ENCODE data around the gene STAT3.

Gene STAT3

DNA sequence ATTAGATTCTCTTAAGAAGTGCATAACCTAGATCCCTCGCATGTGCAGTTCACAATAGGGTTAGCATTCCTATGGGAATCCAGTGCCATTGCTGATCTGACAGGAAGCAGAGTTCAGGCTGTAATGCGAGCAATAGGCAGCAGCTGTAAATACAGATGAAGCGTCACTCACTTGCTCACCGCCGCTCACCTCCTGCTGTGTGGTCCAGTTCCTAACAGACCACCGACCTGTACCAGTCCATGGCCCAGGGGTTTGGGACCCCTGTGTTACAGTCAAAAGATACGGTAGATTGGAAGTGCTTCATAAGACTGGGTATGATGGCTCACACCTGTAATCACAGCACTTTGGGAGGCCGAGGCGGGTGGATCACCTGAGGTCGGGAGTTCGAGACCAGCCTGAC, 97.1 kb downstream of the STAT3 start (continued):
- no peak for TF ChIP-seq ISL1 (CRISPR knock-in tag; IDR thresholded peaks at IDR 0.05)
- TF ChIP-seq, protein P1, sequence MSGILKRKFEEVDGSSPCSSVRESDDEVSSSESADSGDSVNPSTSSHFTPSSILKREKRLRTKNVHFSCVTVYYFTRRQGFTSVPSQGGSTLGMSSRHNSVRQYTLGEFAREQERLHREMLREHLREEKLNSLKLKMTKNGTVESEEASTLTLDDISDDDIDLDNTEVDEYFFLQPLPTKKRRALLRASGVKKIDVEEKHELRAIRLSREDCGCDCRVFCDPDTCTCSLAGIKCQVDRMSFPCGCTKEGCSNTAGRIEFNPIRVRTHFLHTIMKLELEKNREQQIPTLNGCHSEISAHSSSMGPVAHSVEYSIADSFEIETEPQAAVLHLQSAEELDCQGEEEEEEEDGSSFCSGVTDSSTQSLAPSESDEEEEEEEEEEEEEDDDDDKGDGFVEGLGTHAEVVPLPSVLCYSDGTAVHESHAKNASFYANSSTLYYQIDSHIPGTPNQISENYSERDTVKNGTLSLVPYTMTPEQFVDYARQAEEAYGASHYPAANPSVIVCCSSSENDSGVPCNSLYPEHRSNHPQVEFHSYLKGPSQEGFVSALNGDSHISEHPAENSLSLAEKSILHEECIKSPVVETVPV (CRISPR knock-in tag; IDR thresholded peaks at IDR 0.05) = no peak

DNA sequence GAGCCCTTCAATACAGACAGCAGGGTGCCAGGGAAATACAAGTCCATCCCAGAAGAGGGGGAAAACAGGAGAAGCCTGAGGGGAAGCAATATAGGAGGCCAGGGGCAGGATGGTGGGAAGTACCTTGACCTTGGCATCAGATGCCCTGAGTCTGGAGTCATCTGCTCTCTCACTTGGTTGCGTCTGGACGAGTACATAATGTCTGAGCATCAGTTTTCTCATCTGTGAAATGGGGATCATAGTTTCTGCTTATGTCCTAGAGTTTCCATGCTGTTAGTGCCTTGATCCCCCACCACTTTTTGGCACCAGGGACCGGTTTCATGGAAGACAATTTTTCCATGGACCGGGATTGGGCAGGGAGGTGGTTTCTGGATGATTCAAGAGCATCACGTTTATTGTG, 97.7 kb downstream of the STAT3 start:
- ATAC-seq = no peak
- TF ChIP-seq ZFP30 (CRISPR knock-in tag; IDR thresholded peaks at IDR 0.05) (no peak), TCF4 (CRISPR knock-in tag; IDR thresholded peaks at IDR 0.05; ENCODE audit: borderline replicate concordance) (no peak), ESRRG (CRISPR knock-in tag; IDR thresholded peaks at IDR 0.05) (no peak), ZNF70 (CRISPR knock-in tag; IDR thresholded peaks at IDR 0.05) (no peak), PPARA (CRISPR knock-in tag; IDR thresholded peaks at IDR 0.05; ENCODE audit: borderline replicate concordance) (no peak), ZNF8 (CRISPR knock-in tag; IDR thresholded peaks at IDR 0.05) (no peak), GLIS3 (CRISPR knock-in tag; IDR thresholded peaks at IDR 0.05) (no peak), ZC3H10 (CRISPR knock-in tag; IDR thresholded peaks at IDR 0.05) (no peak)
- TF ChIP-seq, protein P2, sequence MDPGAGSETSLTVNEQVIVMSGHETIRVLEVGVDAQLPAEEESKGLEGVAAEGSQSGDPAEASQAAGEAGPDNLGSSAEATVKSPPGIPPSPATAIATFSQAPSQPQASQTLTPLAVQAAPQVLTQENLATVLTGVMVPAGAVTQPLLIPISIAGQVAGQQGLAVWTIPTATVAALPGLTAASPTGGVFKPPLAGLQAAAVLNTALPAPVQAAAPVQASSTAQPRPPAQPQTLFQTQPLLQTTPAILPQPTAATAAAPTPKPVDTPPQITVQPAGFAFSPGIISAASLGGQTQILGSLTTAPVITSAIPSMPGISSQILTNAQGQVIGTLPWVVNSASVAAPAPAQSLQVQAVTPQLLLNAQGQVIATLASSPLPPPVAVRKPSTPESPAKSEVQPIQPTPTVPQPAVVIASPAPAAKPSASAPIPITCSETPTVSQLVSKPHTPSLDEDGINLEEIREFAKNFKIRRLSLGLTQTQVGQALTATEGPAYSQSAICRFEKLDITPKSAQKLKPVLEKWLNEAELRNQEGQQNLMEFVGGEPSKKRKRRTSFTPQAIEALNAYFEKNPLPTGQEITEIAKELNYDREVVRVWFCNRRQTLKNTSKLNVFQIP (CRISPR knock-in tag; IDR thresholded peaks at IDR 0.05; ENCODE audit: borderline replicate concordance, low read depth) = no peak
- TF ChIP-seq, protein P3, sequence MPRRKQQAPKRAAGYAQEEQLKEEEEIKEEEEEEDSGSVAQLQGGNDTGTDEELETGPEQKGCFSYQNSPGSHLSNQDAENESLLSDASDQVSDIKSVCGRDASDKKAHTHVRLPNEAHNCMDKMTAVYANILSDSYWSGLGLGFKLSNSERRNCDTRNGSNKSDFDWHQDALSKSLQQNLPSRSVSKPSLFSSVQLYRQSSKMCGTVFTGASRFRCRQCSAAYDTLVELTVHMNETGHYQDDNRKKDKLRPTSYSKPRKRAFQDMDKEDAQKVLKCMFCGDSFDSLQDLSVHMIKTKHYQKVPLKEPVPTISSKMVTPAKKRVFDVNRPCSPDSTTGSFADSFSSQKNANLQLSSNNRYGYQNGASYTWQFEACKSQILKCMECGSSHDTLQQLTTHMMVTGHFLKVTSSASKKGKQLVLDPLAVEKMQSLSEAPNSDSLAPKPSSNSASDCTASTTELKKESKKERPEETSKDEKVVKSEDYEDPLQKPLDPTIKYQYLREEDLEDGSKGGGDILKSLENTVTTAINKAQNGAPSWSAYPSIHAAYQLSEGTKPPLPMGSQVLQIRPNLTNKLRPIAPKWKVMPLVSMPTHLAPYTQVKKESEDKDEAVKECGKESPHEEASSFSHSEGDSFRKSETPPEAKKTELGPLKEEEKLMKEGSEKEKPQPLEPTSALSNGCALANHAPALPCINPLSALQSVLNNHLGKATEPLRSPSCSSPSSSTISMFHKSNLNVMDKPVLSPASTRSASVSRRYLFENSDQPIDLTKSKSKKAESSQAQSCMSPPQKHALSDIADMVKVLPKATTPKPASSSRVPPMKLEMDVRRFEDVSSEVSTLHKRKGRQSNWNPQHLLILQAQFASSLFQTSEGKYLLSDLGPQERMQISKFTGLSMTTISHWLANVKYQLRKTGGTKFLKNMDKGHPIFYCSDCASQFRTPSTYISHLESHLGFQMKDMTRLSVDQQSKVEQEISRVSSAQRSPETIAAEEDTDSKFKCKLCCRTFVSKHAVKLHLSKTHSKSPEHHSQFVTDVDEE (CRISPR knock-in tag; IDR thresholded peaks at IDR 0.05) = no peak
- TF ChIP-seq, protein P1 (CRISPR knock-in tag; IDR thresholded peaks at IDR 0.05) = no peak

DNA sequence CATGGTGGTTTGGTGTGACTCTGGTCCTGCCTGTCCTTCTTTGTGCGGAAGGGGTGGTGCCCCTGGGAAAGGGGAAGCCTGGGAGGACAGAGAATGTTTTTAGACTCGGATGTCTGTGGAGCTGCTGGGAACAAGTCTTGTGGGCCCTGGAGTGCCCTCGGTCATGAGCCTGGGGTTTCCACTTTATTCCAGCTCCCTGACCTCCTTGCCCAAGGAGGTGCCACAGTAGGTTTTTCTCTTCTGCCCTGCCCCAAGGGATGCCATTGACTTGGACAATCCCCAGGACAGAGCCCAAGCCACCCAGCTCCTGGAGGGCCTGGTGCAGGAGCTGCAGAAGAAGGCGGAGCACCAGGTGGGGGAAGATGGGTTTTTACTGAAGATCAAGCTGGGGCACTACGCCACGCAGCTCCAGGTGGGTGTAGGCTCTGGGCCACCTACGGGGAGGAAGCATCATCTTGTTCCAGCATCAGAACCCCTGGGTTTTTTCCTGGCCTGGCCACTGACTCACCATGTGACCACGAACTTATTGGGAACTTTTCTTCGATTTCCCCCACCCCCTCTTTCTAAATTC, 98.5 kb downstream of the STAT3 start:
- ATAC-seq = no peak
- no peak for TF ChIP-seq SNAI2 (CRISPR knock-in tag; IDR thresholded peaks at IDR 0.05)
- TF ChIP-seq, protein P1 (CRISPR knock-in tag; IDR thresholded peaks at IDR 0.05) = no peak
- TF ChIP-seq, protein P4, sequence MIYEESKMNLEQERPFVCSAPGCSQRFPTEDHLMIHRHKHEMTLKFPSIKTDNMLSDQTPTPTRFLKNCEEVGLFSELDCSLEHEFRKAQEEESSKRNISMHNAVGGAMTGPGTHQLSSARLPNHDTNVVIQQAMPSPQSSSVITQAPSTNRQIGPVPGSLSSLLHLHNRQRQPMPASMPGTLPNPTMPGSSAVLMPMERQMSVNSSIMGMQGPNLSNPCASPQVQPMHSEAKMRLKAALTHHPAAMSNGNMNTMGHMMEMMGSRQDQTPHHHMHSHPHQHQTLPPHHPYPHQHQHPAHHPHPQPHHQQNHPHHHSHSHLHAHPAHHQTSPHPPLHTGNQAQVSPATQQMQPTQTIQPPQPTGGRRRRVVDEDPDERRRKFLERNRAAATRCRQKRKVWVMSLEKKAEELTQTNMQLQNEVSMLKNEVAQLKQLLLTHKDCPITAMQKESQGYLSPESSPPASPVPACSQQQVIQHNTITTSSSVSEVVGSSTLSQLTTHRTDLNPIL (CRISPR knock-in tag; IDR thresholded peaks at IDR 0.05; ENCODE audit: low read depth) = no peak
- TF ChIP-seq ZNF565 (CRISPR knock-in tag; conservative IDR thresholded peaks at IDR 0.05; ENCODE audit: low read depth) = no peak
- TF ChIP-seq ISL1 (CRISPR knock-in tag; IDR thresholded peaks at IDR 0.05) = no peak
- TF ChIP-seq, protein P2 (CRISPR knock-in tag; IDR thresholded peaks at IDR 0.05; ENCODE audit: borderline replicate concordance, low read depth) = no peak
- no peak for TF ChIP-seq CSDC2 (CRISPR knock-in tag; IDR thresholded peaks at IDR 0.05)
- TF ChIP-seq ZFP3 (CRISPR knock-in tag; IDR thresholded peaks at IDR 0.05) = no peak
- no peak for TF ChIP-seq TCF4 (CRISPR knock-in tag; IDR thresholded peaks at IDR 0.05; ENCODE audit: borderline replicate concordance)
- TF ChIP-seq, protein P5, sequence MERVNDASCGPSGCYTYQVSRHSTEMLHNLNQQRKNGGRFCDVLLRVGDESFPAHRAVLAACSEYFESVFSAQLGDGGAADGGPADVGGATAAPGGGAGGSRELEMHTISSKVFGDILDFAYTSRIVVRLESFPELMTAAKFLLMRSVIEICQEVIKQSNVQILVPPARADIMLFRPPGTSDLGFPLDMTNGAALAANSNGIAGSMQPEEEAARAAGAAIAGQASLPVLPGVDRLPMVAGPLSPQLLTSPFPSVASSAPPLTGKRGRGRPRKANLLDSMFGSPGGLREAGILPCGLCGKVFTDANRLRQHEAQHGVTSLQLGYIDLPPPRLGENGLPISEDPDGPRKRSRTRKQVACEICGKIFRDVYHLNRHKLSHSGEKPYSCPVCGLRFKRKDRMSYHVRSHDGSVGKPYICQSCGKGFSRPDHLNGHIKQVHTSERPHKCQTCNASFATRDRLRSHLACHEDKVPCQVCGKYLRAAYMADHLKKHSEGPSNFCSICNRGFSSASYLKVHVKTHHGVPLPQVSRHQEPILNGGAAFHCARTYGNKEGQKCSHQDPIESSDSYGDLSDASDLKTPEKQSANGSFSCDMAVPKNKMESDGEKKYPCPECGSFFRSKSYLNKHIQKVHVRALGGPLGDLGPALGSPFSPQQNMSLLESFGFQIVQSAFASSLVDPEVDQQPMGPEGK (CRISPR knock-in tag; IDR thresholded peaks at IDR 0.05; ENCODE audit: borderline replicate concordance) = no peak
- TF ChIP-seq GLIS3 (CRISPR knock-in tag; IDR thresholded peaks at IDR 0.05) = no peak
- TF ChIP-seq PPARA (CRISPR knock-in tag; IDR thresholded peaks at IDR 0.05; ENCODE audit: borderline replicate concordance) = no peak
- TF ChIP-seq TOX (CRISPR knock-in tag; IDR thresholded peaks at IDR 0.05; ENCODE audit: borderline replicate concordance) = no peak
- no peak for TF ChIP-seq ZNF8 (CRISPR knock-in tag; IDR thresholded peaks at IDR 0.05)
- no peak for TF ChIP-seq RARB (CRISPR knock-in tag; IDR thresholded peaks at IDR 0.05)

Data from SK-N-SH treated with all-trans-retinoic acid at 6 μM for 48 hours (cell line).